Tibial nerve (tissue), 4 donors: ENCODE measurements around the gene CAMTA1.

Experiments
- CTCF ChIP-seq, 5 experiments: fragments of 200-600 bp in 3 of 5; fragments of 450-650 bp in 2 of 5; sonication (generic) in 3 of 5; IDR thresholded peaks; one replicate each; pipeline ENCODE4 v1.5.1; 2016 to 2019; ENCODE audit warnings: antibody characterized with exemption in 5 of 5, mild to moderate bottlenecking in 3 of 5, moderate library complexity in 2 of 5
- EP300 ChIP-seq, 2 donors: sonication (generic); formaldehyde crosslinking; IDR thresholded peaks; one replicate each; pipeline ENCODE4 v1.6.1; 2017; ENCODE audit warnings: antibody characterized with exemption in 2 of 2, mild to moderate bottlenecking in 1 of 2
- POLR2A ChIP-seq, 2 donors: fragments of 450-650 bp; IDR thresholded peaks; one replicate each; pipeline ENCODE4 v1.6.1; 2017; ENCODE audit warnings: antibody characterized with exemption in 2 of 2, mild to moderate bottlenecking in 2 of 2, moderate library complexity in 2 of 2

DNA sequence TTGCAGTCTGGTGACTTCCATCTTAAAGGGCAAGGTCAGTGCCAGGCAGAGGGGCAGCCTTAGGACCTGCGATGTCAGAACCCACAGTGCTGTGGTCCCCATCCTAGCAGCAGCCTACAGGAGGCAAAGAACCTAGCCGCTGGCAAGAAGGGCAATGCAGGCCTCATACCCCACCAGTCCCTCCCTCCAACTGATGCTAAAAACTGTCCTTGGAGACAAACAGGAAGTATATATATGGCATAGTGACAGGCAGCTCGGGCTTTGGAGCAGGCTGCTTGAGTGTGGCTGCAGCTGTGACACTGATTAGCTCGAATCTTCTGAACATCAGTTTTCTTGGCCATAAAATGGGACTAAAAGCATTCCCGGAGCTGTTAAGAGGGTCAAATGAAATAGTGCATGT lies 829.9 kb downstream of the CAMTA1 start:
- no peak for TF ChIP-seq CTCF (IDR thresholded peaks at IDR 0.05)
- no peak for TF ChIP-seq POLR2A (IDR thresholded peaks at IDR 0.05)
- TF ChIP-seq EP300 (IDR thresholded peaks at IDR 0.05) = no peak
